Lung (tissue), 12 donors: ENCODE results near the gene CCDC40. TPM values are rescaled to one million over a fixed set of nuclear protein-coding genes. Genes with fewer than 3 reads are reported as not detected.

ENCODE experiments used
- ATAC-seq: fragments of 200-7000 bp; cut with Tn5 transposase; one replicate; pipeline ENCODE4 v1.9.1; 2020; ENCODE audit warnings: moderate number of reproducible peaks; ENCODE audit not compliant: insufficient read depth, low FRiP score
- DNase-seq, 3 donors: peaks; one replicate each; pipeline ENCODE4 v3.0.0-alpha.2; 2013 to 2017
- H3K27ac ChIP-seq, 2 donors: one replicate each; pipeline ENCODE4 v1.5.1; 2013; ENCODE audit warnings: mild to moderate bottlenecking in 2 of 2, moderate library complexity in 2 of 2, control low read depth in 1 of 2, inconsistent platforms in 1 of 2, low read depth in 1 of 2, low read length in 1 of 2
- H3K27me3 ChIP-seq, 3 donors: one replicate each; pipeline ENCODE4 v1.5.1; 2013; ENCODE audit warnings: low read length in 2 of 3; ENCODE audit not compliant: control insufficient read depth in 3 of 3, insufficient read depth in 3 of 3
- H3K36me3 ChIP-seq, 4 donors: one replicate each; pipeline ENCODE4 v1.5.1; 2013; ENCODE audit warnings: low read length in 4 of 4, mild to moderate bottlenecking in 1 of 4, moderate library complexity in 1 of 4; ENCODE audit not compliant: control insufficient read depth in 4 of 4, insufficient read depth in 4 of 4
- H3K4me1 ChIP-seq, 5 donors: one replicate each; pipeline ENCODE4 v1.5.1; 2013; ENCODE audit warnings: low read length in 5 of 5, mild to moderate bottlenecking in 2 of 5, moderate library complexity in 1 of 5; ENCODE audit not compliant: control insufficient read depth in 5 of 5, insufficient read depth in 5 of 5
- H3K4me3 ChIP-seq: one replicate; pipeline ENCODE4 v1.5.1; 2013; ENCODE audit warnings: mild to moderate bottlenecking, control low read depth, moderate library complexity
- H3K9ac ChIP-seq, 2 donors: one replicate each; pipeline ENCODE4 v1.5.1; 2013; ENCODE audit warnings: low read length in 2 of 2, control low read depth in 1 of 2; ENCODE audit not compliant: insufficient read depth in 1 of 2
- H3K9me3 ChIP-seq, 4 donors: one replicate each; pipeline ENCODE4 v1.5.1; 2013; ENCODE audit warnings: low read length in 3 of 4, mild to moderate bottlenecking in 1 of 4, moderate library complexity in 1 of 4; ENCODE audit not compliant: control insufficient read depth in 4 of 4, insufficient read depth in 3 of 4
- CTCF ChIP-seq: IDR thresholded peaks from 2 replicates; pipeline ENCODE4 v1.5.1; 2012; ENCODE audit warnings: mild to moderate bottlenecking; ENCODE audit errors: control extremely low read depth, extremely low read depth
- WGBS, 2 donors: extraction: QIAGEN DNeasy Blood & Tissue Kit; methylation state at CpG; one replicate each; pipeline ENCODE4 v1.1.7; 2013; 5-methylcytosine and 5-hydroxymethylcytosine counted together
- polyA plus RNA-seq, 2 donors: library from polyadenylated mRNA; stranded (reverse); fragments of 200-250 nt; gene quantifications; one replicate each; pipeline ENCODE4 v1.2.1, GENCODE V29; 2013
- total RNA-seq, 2 donors: library from RNA; depleted of rRNA in 1 of 2; stranded (reverse); fragments of >200 nt in 1 of 2; gene quantifications; one replicate each; pipeline ENCODE4 v1.2.1, GENCODE V29; 2014 to 2021
- donor health status: control.
- donor health status: control.
- donor health status: Bipolar disorder and iron deficiency.
- donor health status: healthy.
- donor health status: DM: yes; HTN: yes; CAD: no.

The CCDC40 gene
- total and polyA plus RNA-seq, 4 donors: 6.0 to 34.5 (median 7.3) TPM

GRCh38 chr17:80133626-80133970 is 97.2 kb downstream of the CCDC40 start:
- H3K4me3 ChIP-seq: no peak overlapping the region
- H3K27me3 ChIP-seq: no peaks in the 10 kb centered on the region
- no peak overlapping the region for H3K27ac ChIP-seq
- ATAC-seq (no peak), DNase-seq (no peak)
- no peaks in the 10 kb centered on the region for H3K9me3 ChIP-seq
- peaks cover 33 to 47% (median 43%) of the 10 kb centered on the region in 4 donors for H3K36me3 ChIP-seq
- no peak overlapping the region for H3K9ac ChIP-seq
- 92 to 96% methylated on average over 6 of the region's 6 CpGs for WGBS, 2 donors
- no peak for TF ChIP-seq CTCF
- no peaks in the 10 kb centered on the region for H3K4me1 ChIP-seq

GRCh38 chr17:80137131-80137530 is 100.7 kb downstream of the CCDC40 start:
- H3K4me1 ChIP-seq: no peaks in the 10 kb centered on the region
- no peak for TF ChIP-seq CTCF
- H3K9ac ChIP-seq: no peak overlapping the region
- ATAC-seq: no peak
- no peak overlapping the region for H3K4me3 ChIP-seq
- H3K27ac ChIP-seq: no peak overlapping the region
- peaks cover 0 to 2% (median 0%) of the 10 kb centered on the region in 4 donors for H3K9me3 ChIP-seq
- no peaks in the 10 kb centered on the region for H3K27me3 ChIP-seq
- DNase-seq: no peak
- 96 to 97% methylated on average over 9 of the region's 9 CpGs for WGBS, 2 donors
- H3K36me3 ChIP-seq: peaks cover 56 to 69% (median 61%) of the 10 kb centered on the region in 4 donors

DNA sequence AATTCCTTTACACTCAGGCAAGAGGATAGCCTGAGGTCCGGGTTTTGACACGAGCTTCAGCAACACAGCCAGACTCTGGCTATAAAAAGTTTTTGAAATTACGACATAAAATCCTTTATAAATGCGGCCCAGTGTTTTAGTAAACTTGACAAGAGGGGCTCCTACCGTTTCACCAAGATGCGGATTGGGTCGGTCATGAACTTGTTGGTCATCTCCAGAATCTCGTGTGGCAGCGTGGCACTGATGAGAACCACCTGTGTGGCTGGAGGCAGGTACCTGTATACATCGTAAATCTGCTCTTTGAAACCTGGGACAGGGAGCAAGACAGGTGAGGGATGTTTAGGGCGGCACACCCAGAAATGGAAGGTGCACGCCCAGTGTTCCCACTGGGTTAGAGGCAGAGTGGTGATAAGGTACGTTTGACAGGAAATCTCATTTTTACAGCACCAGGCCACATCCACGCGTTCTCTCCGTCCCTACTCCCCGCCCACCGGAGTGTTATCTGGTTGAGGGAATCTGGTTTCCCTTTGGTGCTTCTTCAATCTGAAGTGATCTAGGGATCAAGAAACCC is 102.5 kb downstream of the CCDC40 start:
- Histone ChIP-seq H3K27ac (no peak overlapping the region), H3K4me1 (no peaks in the 10 kb centered on the region), H3K9me3 (peaks cover 0 to 2% (median 0%) of the 10 kb centered on the region in 4 donors), H3K27me3 (no peaks in the 10 kb centered on the region), H3K4me3 (no peak overlapping the region), H3K9ac (no peak overlapping the region), H3K36me3 (peaks cover 56 to 66% (median 59%) of the 10 kb centered on the region in 4 donors)
- no peak for ATAC-seq
- TF ChIP-seq CTCF: no peak
- 93 to 95% methylated on average over 18 of the region's 18 CpGs for WGBS, 2 donors
- DNase-seq: no peak
